HFF-Myc (cell line): ENCODE data around the gene FBXL5.
"Not testable (repeated sequence)": the region's sequence is repeated elsewhere in the genome, so short reads cannot be mapped to it uniquely, and the experiment has no call there.

Source experiments
- DNase-seq: peaks from one replicate; pipeline ENCODE4 v3.0.0-alpha.2; 2011; ENCODE audit warnings: low read depth; ENCODE audit errors: extremely low read depth
- H3K4me3 ChIP-seq: replicated peaks from 2 replicates; pipeline ENCODE4 v1.5.1; 2011; ENCODE audit warnings: low read depth, mild to moderate bottlenecking, control low read depth, low read length
- TF ChIP-seq, protein P1 (sequence below): IDR thresholded peaks from 2 replicates; pipeline ENCODE4 v1.5.1; 2012; ENCODE audit warnings: mild to moderate bottlenecking, low read depth, low read length, control low read depth; ENCODE audit errors: missing control alignments

Gene FBXL5

DNA sequence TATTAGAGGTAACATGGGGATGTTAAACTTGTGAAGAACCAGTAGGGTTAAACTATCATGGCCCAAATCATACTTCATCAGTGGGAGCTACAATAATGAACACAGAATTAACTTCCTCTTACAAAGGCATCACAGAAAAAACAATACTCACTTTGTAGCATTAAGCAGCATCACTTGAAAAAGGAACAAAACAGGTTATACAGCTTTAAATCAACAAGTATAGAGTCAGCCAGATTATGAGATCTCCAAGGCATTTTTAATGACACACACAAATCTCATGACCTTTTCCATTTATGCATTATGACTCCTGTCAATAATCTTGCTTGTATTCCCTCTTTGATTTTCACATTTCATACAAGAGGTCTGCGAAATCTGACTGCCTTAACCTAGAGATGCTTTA, 18.3 kb downstream of the FBXL5 start:
- DNase-seq: no peak
- TF ChIP-seq, protein P1, sequence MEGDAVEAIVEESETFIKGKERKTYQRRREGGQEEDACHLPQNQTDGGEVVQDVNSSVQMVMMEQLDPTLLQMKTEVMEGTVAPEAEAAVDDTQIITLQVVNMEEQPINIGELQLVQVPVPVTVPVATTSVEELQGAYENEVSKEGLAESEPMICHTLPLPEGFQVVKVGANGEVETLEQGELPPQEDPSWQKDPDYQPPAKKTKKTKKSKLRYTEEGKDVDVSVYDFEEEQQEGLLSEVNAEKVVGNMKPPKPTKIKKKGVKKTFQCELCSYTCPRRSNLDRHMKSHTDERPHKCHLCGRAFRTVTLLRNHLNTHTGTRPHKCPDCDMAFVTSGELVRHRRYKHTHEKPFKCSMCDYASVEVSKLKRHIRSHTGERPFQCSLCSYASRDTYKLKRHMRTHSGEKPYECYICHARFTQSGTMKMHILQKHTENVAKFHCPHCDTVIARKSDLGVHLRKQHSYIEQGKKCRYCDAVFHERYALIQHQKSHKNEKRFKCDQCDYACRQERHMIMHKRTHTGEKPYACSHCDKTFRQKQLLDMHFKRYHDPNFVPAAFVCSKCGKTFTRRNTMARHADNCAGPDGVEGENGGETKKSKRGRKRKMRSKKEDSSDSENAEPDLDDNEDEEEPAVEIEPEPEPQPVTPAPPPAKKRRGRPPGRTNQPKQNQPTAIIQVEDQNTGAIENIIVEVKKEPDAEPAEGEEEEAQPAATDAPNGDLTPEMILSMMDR: no peak
- no peak overlapping the region for H3K4me3 ChIP-seq

- DNase-seq, H3K4me3 ChIP-seq: not testable (repeated sequence)
Measured at GRCh38 chr4:15617407-15617806, 37.8 kb downstream of the FBXL5 start.

GRCh38 chr4:15614891-15615290, 40.3 kb downstream of the FBXL5 start:
- not testable (repeated sequence) for DNase-seq, H3K4me3 ChIP-seq

DNA sequence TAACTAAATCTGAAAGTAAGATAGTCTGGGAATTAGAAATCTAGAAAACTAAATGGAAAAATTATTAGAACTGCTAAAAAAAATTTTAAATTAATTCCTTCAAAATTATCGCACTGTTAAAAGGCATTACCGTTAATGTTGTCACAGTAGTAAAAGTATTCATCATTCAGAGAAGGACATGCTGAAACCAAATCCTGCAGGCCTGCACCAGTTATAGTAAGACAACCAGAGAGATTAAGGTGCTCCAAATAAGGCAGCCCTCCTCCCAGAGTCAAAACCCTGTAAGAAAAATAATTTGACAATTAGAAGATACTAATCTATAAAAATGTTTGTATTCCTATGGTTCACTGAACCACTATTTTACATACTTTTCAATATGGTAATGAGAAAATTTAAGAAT, 43.0 kb downstream of the FBXL5 start:
- TF ChIP-seq, protein P1: no peak
- DNase-seq: no peak
- no peak overlapping the region for H3K4me3 ChIP-seq

DNA sequence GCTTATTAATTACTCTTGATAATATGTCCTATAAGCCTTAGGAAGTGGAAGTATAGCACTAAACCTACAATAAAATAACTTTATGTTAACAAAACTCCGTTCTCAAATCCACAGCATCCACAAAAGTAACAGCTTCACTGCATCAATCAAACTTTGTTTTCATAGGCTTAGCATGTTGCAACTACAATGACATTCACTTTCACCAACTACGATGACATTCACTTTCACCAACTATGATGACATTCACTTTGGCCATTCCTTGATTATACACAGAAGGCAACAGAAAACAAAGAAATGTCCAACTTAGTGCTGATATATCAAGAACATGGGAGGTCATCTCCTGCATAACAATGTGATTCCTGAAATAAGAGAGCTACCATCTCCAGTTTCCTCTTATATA, 44.3 kb downstream of the FBXL5 start:
- H3K4me3 ChIP-seq: no peak overlapping the region
- DNase-seq: no peak
- TF ChIP-seq, protein P1: no peak

DNA sequence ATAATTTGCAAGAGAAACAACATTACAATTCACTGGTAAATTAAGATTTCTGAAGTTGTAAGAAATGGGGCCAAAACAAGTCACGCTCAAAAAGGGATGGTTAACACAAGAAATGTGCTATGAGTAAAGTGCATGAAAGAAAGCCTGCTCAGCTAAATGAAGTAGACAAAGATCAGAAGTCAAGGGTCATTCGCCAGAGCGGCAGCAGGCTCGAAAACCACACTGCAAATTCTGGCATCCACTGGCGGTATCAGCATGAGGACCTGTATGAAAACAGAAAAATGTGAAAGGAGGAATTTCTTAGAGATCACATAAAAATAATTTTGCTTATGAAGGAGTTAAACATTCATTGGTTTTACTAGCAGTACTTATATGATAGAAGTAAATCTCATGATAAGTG, 49.6 kb downstream of the FBXL5 start:
- no peak overlapping the region for H3K4me3 ChIP-seq
- TF ChIP-seq, protein P1: no peak
- no peak for DNase-seq

DNA sequence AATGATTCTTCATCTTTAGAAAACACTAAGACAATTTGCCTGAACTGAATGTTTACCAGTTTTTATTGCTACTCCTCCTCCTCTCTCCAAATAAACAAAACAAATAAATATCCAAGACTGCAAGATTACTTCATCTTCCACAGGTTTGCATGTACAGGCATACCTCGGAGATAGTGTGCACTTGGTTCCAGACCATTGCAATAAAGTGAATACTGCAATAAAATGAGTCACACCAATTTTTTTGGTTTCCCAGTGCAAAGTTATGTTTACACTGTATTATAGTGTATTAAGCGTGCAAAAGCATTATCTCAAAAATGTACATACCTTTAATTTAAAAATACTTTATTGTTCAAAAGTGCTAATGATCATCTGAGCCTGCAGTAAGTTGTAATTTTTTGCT, 53.3 kb downstream of the FBXL5 start:
- TF ChIP-seq, protein P1: no peak
- H3K4me3 ChIP-seq: no peak overlapping the region
- no peak for DNase-seq

DNA sequence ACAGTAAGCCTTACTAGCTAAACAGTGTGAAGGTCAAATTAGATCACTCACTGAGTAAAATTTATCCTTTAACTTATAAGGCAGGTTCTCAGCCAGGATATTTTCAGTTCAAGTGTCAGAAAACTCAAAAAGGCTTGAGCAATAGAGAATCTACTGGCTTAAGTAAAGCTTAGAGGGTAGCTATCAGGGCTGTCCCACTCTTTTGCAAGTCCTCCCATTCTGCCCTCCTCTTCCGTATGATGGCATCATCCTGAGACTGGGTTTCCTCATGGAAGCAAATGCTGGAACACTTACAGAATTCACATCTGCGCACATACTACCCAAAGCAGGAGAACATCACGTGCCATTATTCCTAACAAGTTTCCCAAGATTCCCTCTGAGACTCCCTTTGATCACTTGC, 55.0 kb downstream of the FBXL5 start:
- H3K4me3 ChIP-seq: no peak overlapping the region
- TF ChIP-seq, protein P1: no peak
- DNase-seq: no peak
